Neural cell (in vitro differentiated cells): ENCODE data around the gene OSTC.

Source experiments
- EP300 ChIP-seq: fragments of 450-650 bp; conservative IDR thresholded peaks from 2 replicates; pipeline ENCODE4 v1.6.1; 2014; ENCODE audit warnings: antibody characterized with exemption, mild to moderate bottlenecking, moderate library complexity; ENCODE audit not compliant: poor library complexity, severe bottlenecking
- EZH2 ChIP-seq: fragments of 200-600, 300-800 bp; shearing (Covaris generic), sonication (generic); IDR thresholded peaks from 2 replicates; pipeline ENCODE4 v1.6.1; 2014; ENCODE audit warnings: antibody characterized with exemption, low read length, borderline replicate concordance, mild to moderate bottlenecking; ENCODE audit not compliant: insufficient read depth, poor library complexity, severe bottlenecking
- MXI1 ChIP-seq: fragments of 450-650 bp; conservative IDR thresholded peaks from 2 replicates; pipeline ENCODE4 v1.6.1; 2014; ENCODE audit warnings: antibody characterized with exemption, mild to moderate bottlenecking; ENCODE audit not compliant: poor library complexity, severe bottlenecking
- POLR2AphosphoS5 ChIP-seq: IDR thresholded peaks from 2 replicates; pipeline ENCODE4 v1.6.1; 2012
- TAF1 ChIP-seq: IDR thresholded peaks from 2 replicates; pipeline ENCODE4 v1.6.1; 2012; ENCODE audit warnings: low read depth
- TF ChIP-seq, protein P1 (sequence below): IDR thresholded peaks from 2 replicates; pipeline ENCODE4 v1.6.1; 2012; ENCODE audit warnings: borderline replicate concordance
- TF ChIP-seq, protein P2 (sequence below): fragments of 450-650 bp; IDR thresholded peaks from 2 replicates; pipeline ENCODE4 v1.5.1; 2014; ENCODE audit warnings: antibody characterized with exemption, mild to moderate bottlenecking, moderate library complexity; ENCODE audit not compliant: poor library complexity, severe bottlenecking

DNA sequence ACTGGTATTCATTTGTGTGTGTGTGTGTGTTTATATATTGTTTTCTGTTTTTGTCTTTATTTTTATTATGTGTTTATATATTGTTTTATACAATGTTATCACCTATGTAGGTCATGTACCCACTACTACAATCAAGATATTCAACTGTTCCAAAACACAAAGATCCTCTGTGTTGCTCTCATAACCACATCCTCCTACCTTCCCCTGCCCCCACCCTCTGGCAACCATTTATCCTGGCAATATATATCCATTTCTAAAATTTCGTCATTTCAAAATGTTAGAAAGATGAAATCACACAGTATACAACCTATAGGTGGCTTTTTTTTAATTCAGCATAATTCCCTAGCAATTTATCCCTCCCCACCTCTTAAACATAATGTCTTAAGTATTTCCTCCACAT lies 48.9 kb upstream of the OSTC start:
- TF ChIP-seq, protein P1, sequence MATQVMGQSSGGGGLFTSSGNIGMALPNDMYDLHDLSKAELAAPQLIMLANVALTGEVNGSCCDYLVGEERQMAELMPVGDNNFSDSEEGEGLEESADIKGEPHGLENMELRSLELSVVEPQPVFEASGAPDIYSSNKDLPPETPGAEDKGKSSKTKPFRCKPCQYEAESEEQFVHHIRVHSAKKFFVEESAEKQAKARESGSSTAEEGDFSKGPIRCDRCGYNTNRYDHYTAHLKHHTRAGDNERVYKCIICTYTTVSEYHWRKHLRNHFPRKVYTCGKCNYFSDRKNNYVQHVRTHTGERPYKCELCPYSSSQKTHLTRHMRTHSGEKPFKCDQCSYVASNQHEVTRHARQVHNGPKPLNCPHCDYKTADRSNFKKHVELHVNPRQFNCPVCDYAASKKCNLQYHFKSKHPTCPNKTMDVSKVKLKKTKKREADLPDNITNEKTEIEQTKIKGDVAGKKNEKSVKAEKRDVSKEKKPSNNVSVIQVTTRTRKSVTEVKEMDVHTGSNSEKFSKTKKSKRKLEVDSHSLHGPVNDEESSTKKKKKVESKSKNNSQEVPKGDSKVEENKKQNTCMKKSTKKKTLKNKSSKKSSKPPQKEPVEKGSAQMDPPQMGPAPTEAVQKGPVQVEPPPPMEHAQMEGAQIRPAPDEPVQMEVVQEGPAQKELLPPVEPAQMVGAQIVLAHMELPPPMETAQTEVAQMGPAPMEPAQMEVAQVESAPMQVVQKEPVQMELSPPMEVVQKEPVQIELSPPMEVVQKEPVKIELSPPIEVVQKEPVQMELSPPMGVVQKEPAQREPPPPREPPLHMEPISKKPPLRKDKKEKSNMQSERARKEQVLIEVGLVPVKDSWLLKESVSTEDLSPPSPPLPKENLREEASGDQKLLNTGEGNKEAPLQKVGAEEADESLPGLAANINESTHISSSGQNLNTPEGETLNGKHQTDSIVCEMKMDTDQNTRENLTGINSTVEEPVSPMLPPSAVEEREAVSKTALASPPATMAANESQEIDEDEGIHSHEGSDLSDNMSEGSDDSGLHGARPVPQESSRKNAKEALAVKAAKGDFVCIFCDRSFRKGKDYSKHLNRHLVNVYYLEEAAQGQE: no peak
- TF ChIP-seq EZH2: no peak
- TF ChIP-seq, protein P2, sequence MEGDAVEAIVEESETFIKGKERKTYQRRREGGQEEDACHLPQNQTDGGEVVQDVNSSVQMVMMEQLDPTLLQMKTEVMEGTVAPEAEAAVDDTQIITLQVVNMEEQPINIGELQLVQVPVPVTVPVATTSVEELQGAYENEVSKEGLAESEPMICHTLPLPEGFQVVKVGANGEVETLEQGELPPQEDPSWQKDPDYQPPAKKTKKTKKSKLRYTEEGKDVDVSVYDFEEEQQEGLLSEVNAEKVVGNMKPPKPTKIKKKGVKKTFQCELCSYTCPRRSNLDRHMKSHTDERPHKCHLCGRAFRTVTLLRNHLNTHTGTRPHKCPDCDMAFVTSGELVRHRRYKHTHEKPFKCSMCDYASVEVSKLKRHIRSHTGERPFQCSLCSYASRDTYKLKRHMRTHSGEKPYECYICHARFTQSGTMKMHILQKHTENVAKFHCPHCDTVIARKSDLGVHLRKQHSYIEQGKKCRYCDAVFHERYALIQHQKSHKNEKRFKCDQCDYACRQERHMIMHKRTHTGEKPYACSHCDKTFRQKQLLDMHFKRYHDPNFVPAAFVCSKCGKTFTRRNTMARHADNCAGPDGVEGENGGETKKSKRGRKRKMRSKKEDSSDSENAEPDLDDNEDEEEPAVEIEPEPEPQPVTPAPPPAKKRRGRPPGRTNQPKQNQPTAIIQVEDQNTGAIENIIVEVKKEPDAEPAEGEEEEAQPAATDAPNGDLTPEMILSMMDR: no peak
- no peak for TF ChIP-seq POLR2AphosphoS5
- no peak for TF ChIP-seq TAF1
- TF ChIP-seq EP300: no peak
- TF ChIP-seq MXI1: no peak
